Measurements from ENCODE around the gene MAPRE3. TPM values are rescaled to one million over a fixed set of nuclear protein-coding genes. Genes with fewer than 3 reads are reported as not detected.

The MAPRE3 gene
- total RNA-seq, 2 donors from 2014 or later, result 11.4 to 16.3 TPM

DNA sequence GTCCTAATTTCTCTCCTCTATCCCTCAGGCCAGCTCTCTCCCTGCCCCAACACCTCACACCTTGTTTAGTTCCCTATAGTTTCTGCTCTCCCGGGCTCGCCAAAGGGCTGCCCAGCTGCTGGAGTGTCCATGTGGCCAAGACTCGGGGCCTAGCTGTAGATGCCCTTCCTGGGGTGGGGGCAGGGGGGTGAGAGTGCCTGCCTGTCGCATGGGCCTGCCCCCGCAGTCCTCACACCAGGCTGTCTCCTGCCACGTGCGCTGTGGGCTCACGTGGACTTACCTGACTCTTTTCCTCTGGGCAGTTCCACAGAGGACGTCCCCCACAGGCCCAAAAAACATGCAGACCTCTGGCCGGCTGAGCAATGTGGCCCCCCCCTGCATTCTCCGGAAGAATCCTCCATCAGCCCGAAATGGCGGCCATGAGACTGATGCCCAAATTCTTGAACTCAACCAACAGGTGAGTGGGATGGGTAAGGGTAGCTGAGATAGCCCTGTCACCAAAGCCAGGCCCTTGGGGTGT, 54.9 kb downstream of the MAPRE3 start:
- intact Hi-C loops (cut with DNase I), result no loop called here
- DNase-seq (ENCODE audit: low spot score), result no peak

DNA sequence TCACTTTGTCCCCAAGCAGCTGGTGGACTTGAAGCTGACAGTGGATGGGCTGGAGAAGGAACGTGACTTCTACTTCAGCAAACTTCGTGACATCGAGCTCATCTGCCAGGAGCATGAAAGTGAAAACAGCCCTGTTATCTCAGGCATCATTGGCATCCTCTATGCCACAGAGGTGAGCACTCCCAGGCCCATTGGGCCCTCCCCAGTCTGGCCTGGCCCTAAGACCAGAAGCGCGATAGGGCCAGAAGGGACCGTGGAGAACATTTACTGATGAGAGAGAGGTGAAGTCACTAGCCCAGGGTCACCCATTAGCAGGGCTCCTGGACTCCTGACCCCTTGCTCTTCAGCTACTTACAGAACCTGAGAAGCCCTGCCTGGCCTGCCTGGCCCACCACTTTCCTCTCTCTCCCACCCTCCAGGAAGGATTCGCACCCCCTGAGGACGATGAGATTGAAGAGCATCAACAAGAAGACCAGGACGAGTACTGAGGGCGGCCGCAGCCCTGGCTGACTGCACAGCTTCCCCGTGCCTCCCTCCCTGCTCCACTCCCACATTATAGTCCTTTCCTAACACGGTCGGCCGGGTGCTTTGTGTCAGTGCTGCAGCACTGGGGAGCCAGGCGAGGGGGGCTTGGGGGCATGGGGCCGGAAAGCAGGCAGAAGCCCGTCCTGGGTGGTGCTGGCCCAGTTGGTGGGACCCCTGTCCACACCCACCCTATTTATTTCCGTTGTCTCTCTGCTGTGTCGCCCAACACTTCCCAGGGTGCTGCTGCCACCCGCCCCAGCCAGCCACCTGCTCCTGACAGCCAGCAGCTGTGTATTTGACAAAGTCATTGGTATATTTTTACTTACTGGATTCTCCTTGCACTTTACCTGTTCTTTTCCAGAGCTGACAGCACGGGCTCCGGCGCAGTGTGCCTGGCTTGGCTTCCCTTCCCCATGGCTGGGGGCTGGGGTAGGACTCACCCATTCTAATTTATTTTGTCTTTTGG, 55.7 kb downstream of the MAPRE3 start:
- intact Hi-C loops (cut with DNase I), result no loop called here
- DNase-seq (ENCODE audit: low spot score), result no peak

DNA sequence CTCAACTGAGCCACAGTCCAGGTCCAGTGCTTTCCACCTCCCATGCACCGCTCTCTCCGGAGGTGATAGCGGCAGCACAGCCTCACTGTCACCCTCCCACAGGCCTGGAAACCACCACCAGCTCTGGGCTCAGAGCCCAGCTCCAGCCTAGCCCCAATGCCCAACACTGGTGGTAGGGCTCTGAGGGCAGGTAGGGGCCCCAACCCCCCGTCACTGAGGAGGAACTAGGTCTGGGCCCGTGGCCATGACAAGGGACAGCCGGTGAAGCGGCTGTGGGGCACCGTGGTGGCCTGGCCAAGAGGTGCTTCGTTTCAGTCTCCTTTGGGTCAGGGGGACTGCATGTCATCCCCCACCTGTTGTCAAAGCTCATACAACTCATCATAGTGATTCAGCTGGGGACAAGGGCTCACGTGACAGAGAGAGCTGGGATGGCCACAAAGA, 56.8 kb downstream of the MAPRE3 start:
- intact Hi-C loops (cut with DNase I), result no loop called here
- DNase-seq (ENCODE audit: low spot score), result no peak

DNA sequence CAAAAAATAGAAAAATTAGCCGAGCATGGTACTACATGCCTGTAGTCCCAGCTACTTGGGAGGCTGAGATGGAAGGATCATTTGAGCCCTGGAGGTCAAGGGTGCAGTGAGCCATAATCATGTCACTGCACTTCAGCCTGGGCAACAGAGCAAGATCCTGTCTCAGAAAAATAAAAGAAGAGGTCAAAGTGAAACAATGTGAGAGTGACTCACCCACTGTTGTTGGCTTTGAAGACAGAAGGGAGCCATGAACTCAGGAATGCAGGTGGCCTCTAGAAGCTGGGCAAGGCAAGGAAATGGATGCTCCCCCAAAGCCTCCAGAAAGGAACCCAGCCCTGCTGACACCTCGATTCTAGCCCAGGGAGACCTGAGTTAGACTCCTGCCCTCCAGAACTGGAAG, 58.6 kb downstream of the MAPRE3 start:
- DNase-seq (ENCODE audit: low spot score), result no peak
- intact Hi-C loops (cut with DNase I), result no loop called here

DNA sequence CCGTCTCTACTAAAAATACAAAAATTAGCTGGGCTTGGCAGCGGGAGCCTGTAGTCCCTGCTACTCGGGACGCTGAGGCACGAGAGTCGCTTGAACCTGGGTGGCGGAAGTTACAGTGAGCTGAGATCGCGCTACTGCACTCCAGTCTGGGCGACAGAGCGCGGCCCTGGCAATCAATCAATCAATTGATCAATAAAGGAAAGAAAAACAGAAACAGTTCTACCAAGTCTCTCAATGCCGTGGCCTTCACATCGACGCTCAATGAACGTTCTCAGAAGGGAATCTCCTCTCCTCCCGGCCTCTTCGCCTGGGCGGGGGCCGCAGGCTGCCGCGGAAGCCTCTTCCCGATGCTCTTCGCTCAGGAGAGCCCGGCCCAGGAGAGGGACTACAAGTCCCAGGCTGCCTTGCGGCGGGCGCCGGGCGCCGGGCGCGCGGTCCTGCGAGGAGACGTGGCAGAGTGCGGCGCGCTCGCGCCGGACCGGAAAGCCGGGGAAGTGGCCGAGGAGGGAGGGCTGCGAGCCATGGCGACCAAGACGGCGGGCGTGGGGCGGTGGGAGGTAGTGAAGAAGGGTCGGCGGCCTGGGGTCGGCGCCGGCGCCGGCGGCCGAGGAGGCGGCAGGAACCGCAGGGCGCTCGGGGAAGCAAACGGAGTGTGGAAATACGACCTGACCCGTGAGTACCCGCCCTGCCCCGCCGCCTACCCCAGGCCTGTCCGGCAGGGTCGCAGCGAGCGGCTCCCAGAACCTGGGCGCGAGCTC, 62.2 kb downstream of the MAPRE3 start, which contains the start of gene TMEM214:
Gene TMEM214 (plus strand): TSS at position 471 of the 758 bp plus-strand sequence. CDS start 51 bp downstream, at position 522.
- intact Hi-C loops (cut with DNase I), result loop anchor here (10.0 kb wide), 1 partner anchor 52 kb away; the partner anchor contains the start of gene KHK (in 2 of the 2)
- peak; percentile 97 for DNase-seq (ENCODE audit: low spot score)

DNA sequence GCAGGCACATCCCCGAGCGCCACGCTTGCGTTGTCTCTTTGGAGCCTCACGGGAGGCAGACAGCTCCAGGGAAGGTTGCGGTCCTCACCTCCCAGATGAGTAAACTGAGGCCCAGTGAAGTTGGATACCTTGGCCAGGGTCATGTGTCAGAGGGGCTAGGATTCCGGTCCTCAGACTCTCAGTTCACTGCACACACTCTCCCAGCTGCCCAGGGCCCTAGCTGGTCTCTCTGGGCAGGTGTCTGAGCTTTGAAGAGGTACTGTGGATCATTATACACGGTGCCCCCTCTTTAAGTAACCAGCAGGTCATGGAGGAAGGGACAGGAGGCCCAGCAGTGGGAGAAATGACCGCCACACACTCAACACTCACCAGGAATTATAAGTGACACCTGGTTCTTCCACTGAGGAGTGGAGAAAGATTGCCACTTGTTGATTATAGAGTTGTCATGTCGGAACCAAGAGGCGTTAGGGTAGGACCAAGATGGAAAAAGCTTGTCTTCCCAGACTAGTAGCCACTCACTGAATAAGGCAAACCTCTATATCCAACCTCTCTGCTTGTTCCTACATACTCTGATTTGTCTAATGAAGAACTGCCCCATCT, 62.9 kb downstream of the MAPRE3 start:
- intact Hi-C loops (cut with DNase I), result loop anchor here (10.0 kb wide), 1 partner anchor 51 kb away; the partner anchor contains the start of gene KHK (in 2 of the 2)

DNA sequence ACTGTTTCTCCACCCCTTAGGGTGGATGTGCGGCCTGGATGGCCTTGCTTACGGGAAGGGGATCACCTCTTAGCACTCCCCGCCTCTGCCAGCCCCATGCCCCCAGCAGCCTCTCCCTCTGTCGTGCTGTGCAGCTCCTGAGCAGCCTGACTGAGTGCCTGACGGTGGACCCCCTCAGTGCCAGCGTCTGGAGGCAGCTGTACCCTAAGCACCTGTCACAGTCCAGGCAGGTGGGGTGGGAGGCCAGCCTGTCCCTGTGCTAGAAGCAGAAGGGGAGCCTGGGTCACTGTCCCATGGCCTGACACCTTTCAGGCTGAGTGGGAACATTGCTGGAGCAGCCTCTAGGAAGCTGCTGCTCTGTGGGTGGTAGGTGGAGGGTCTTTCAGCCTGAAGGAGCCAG, 67.6 kb downstream of the MAPRE3 start:
- no peak for DNase-seq (ENCODE audit: low spot score)
- intact Hi-C loops (cut with DNase I), result loop anchor here (10.0 kb wide), 1 partner anchor 47 kb away; the partner anchor contains the start of gene KHK (in 2 of the 2)

More for the DNA sequence above, 62.9 kb downstream of the MAPRE3 start:
- DNase-seq (ENCODE audit: low spot score), result no peak

DNA sequence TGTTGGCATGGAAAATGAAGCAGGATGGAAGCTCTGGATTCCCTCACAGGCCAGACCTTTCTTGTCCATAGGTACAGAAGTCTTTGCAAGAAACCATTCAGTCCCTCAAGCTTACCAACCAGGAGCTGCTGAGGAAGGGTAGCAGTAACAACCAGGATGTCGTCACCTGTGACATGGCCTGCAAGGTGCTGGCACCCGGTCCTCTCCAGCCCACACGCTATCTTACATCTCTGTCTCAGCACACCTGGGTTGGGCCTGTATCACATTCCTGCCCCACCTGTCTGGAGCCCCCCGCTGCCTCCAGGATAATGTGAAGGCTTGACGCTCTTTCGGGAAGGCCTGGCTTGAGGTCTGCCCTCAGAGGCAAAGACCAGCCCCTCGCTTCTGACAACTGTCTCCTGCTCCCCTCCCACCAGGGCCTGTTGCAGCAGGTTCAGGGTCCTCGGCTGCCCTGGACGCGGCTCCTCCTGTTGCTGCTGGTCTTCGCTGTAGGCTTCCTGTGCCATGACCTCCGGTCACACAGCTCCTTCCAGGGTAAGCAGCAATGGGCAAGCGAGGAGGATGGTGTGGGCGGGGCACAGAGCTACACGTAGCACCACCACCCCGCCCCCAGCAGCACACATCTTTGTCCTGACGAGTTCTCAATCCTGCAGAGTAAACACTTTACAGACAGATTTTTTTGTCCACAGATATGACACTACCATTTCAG, 68.3 kb downstream of the MAPRE3 start:
- intact Hi-C loops (cut with DNase I), result loop anchor here (10.0 kb wide), 1 partner anchor 46 kb away; the partner anchor contains the start of gene KHK (in 2 of the 2)
- peak; percentile 60 for DNase-seq (ENCODE audit: low spot score)

DNA sequence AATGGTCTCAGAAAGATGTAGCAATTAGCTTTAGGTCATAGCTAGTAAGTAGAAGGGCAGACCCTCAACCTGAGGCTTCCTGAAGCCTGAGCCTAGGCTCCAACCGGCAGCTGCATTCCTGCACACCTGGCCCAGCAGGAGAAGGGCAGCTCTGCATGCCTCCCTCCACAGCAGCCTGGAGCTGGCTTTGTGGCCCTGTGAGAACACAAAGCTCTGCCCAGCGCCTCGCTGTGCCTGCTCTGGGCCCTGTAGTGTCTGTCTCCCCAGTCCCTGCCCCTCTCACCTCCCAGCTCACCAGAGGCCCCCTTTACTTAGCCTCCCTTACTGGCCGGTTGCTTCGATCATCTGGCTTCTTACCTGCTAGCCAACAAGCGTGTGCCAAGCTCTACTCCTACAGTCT, 69.0 kb downstream of the MAPRE3 start:
- peak; percentile 46 for DNase-seq (ENCODE audit: low spot score)
- intact Hi-C loops (cut with DNase I), result loop anchor here (10.0 kb wide), 1 partner anchor 45 kb away; the partner anchor contains the start of gene KHK (in 2 of the 2)

DNA sequence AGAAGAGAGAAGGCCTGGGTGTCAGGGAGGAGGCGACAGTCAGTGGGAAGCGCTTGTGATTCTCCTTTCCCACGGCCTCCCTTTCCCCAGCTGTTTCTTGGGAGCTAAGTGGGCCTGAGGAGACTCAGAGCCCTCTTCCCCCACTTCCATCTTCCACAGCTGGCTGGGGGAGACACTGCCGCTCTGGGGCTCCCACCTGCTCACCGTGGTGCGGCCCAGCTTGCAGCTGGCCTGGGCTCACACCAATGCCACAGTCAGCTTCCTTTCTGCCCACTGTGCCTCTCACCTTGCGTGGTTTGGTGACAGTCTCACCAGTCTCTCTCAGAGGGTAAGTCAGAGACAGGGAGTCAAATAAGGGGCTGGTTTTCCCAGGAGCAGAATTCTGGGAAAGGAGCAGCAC, 69.4 kb downstream of the MAPRE3 start:
- intact Hi-C loops (cut with DNase I), result loop anchor here (10.0 kb wide), 1 partner anchor 45 kb away; the partner anchor contains the start of gene KHK (in 2 of the 2)
- peak; percentile 56 for DNase-seq (ENCODE audit: low spot score)

DNA sequence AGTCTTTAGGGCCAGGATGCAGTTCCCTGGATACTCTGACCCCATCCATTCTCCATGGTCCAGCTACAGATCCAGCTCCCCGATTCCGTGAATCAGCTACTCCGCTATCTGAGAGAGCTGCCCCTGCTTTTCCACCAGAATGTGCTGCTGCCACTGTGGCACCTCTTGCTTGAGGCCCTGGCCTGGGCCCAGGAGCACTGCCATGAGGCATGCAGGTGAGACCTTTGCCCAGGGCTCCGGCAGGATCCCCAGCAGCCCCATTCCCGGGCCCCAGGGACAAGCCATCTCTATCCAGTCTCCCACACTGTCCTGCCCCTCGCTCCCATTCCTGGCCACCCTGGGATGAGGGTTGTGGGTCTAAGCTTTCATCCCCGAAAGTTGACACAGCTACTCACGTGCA, 69.8 kb downstream of the MAPRE3 start:
- DNase-seq (ENCODE audit: low spot score), result peak; percentile 32
- intact Hi-C loops (cut with DNase I), result no loop called here

DNA sequence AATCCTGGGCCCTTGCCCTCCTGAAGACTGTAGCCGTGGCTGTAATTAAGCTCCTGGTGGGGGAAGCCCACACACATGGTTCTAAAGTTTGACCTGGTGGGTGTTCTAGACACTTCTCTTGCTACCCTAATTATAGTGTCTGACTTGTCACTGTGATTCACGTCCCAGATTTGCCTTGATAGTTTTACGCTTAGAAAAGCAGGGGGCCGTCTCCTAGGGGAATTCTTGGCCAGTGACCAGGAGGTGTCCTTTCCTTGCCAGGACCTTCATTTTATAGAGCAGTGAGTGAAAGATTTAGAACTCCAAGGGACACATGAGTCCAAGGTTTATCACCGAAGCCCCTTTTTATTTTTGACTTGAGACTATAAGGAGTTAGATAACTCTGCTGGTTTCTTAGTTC, 71.3 kb downstream of the MAPRE3 start:
- intact Hi-C loops (cut with DNase I), result no loop called here
- no peak for DNase-seq (ENCODE audit: low spot score)

DNA sequence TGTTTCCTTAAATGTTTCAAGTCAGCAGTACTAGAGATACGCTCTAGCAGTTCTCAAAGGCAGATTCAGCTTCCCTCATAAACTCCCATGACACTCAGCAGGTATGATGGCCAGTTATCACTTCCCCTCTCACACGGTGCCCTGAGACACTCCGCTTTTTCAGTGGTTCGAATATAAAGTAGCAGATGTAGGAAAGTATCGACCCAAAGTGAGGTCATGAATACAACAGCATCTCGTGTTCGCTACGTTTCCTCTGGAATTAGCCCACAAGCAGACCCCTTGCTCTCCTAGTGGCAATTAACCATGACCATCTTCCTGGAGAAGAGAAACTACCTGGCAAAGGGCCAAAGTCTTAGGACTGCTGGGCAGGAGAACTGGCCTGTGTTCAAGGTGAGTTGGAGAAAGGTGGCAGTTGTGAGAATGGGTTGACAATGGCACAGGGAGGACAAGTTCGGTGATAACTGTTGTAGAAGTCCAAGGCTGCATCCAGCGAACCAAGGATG, 71.8 kb downstream of the MAPRE3 start:
- intact Hi-C loops (cut with DNase I), result no loop called here
- DNase-seq (ENCODE audit: low spot score), result no peak

DNA sequence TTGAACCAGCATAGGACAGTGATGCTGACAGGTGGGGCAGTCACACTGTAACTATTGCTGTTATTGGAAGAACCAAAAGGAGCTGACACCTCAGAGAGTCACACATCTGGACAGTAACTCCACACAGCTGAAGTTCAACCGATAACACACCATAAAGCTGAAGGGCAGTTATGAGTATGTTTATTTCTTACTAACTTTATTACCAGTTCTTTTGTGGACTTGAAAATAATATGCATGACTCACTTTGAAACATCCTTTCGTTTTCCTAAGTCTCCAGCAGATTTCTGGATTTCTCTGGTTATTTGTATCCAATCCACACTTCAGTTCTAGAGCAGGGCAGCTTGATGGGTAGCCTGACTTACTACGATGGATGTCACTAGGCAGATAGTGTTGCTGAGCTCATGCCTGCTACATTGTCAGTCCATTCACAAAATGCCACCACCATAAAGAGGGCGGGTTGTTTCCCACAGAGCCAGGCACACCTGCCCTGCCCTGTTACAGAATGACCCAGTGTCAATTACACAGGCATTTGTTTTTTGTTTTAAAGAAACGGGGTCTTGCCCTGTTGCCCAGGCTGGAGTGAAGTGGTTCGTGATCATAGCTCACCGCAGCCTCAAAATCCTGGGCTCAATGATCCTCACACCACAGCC, 72.7 kb downstream of the MAPRE3 start:
- intact Hi-C loops (cut with DNase I), result no loop called here
- no peak for DNase-seq (ENCODE audit: low spot score)

DNA sequence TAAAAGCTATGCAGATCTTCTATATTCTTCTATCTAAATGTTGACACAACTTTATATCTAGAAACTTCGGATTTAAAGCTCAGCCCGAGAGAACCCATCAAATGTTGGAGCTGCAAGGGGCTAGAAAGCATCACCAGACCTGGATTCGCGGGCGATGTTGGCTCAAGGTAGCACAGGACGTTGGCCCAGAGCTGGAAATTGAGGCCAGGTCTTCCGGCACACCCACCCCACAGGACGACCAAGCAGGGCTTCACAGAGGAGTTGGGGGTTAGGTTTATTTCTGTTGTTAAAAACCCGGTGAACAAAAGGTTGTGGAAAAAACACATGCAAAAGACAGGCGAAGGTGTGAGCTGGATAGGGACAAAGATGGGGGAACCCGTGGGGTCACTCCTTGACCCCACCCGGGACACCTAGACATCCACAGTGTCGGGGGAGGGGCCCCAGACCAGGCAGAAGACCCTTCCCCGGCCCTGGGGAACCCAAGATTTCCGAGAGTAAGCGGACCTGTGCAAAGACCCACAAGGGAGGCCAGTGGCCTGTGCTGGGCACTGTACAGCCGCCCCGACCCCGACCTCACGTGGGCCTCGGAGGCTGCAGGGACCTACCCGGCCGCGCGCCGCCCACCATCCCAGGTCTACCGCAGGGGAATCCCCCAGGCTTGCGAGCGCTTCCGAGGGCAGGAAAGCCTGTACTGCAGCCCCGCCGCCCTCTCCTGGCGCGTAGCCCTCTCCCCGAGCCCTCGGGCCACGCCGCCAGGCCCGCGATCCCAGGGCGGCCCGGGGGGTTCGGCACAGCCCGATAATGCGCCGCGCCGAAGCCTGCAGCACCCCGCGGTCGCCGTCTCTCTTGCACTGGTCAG, 79.2 kb downstream of the MAPRE3 start:
- intact Hi-C loops (cut with DNase I), result no loop called here
- peak; percentile 86 for DNase-seq (ENCODE audit: low spot score)

DNA sequence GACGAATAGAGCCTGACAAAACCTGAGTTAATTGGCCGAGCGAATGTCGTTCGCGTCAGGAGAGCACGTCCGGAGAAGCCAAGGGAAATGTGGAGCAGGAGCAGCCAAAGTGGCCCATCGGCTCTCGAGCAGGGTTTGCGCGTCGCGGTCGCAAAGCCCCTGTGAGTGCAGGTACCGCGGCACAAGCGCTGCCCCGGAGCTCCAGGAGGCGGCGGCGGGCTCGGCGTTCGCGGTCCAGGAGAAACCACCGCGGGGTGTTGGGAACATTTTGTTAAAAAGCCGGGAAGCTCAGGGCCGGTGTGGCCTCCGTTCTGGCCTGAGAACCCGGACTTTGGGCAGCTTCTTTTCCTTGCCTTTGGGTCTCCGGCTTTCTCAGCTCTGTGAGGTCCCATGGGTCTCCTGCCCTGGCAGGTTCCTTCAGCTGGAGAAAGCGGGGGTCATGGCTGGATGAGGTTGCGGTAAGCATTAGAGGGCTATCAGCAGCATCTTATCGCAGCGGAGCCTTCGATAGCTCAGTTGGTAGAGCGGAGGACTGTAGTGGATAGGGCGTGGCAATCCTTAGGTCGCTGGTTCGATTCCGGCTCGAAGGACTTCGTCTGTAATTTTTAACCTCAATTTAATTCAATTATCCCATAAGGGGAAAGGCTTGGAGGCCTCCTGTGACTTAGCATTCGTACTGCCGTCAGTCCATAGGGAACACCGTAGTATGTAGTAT, 80.0 kb downstream of the MAPRE3 start:
- intact Hi-C loops (cut with DNase I), result no loop called here
- DNase-seq (ENCODE audit: low spot score), result peak; percentile 95
